Liver (tissue), 9 donors: ENCODE data around the gene NPNT. TPM values are rescaled to one million over a fixed set of nuclear protein-coding genes. Genes with fewer than 3 reads are reported as not detected.

Experiments
- DNase-seq: peaks from one replicate; pipeline ENCODE4 v3.0.0-alpha.2; 2017; ENCODE audit warnings: low spot score
- H3K27ac ChIP-seq, 2 donors: one replicate each; pipeline ENCODE4 v1.7.0; 2013; ENCODE audit warnings: inconsistent platforms in 2 of 2, low read length in 2 of 2, control low read depth in 1 of 2, low read depth in 1 of 2, mild to moderate bottlenecking in 1 of 2
- H3K27me3 ChIP-seq, 4 donors: one replicate each; pipeline versions ENCODE4 v1.6.1 to v1.7.0; 2013; ENCODE audit warnings: low read length in 3 of 4, inconsistent platforms in 1 of 4, mild to moderate bottlenecking in 1 of 4, moderate library complexity in 1 of 4; ENCODE audit not compliant: control insufficient read depth in 4 of 4, insufficient read depth in 4 of 4
- H3K36me3 ChIP-seq, 4 donors: one replicate each; pipeline versions ENCODE4 v1.6.1 to v1.7.0; 2013; ENCODE audit warnings: low read length in 3 of 4, mild to moderate bottlenecking in 3 of 4, low read depth in 1 of 4, moderate library complexity in 1 of 4; ENCODE audit not compliant: control insufficient read depth in 4 of 4, insufficient read depth in 3 of 4
- H3K4me1 ChIP-seq, 4 donors: one replicate each; pipeline versions ENCODE4 v1.6.1 to v1.7.0; 2013; ENCODE audit warnings: low read length in 3 of 4, mild to moderate bottlenecking in 3 of 4, moderate library complexity in 1 of 4; ENCODE audit not compliant: control insufficient read depth in 4 of 4, insufficient read depth in 4 of 4
- H3K4me3 ChIP-seq, 3 donors: one replicate each; pipeline versions ENCODE4 v1.6.1 to v1.7.0; 2013; ENCODE audit warnings: low read length in 3 of 3, control low read depth in 1 of 3, low read depth in 1 of 3, mild to moderate bottlenecking in 1 of 3
- H3K9ac ChIP-seq, 2 donors: one replicate each; pipeline ENCODE4 v1.7.0; 2013; ENCODE audit warnings: low read length in 2 of 2, mild to moderate bottlenecking in 2 of 2, moderate library complexity in 2 of 2, control low read depth in 1 of 2, low read depth in 1 of 2
- H3K9me3 ChIP-seq, 4 donors: one replicate each; pipeline versions ENCODE4 v1.6.1 to v1.7.0; 2013; ENCODE audit warnings: low read length in 3 of 4; ENCODE audit not compliant: control insufficient read depth in 4 of 4
- ATF3 ChIP-seq: IDR thresholded peaks from 2 replicates; pipeline ENCODE4 v1.6.1; 2016; ENCODE audit warnings: antibody characterized with exemption
- FOXA1 ChIP-seq: IDR thresholded peaks from 2 replicates; pipeline ENCODE4 v1.6.1; 2016; ENCODE audit warnings: antibody characterized with exemption
- FOXA2 ChIP-seq: IDR thresholded peaks from 2 replicates; pipeline ENCODE4 v1.6.1; 2016; ENCODE audit warnings: antibody characterized with exemption
- GABPA ChIP-seq, 2 donors: IDR thresholded peaks in 1 of 2; conservative IDR thresholded peaks in 1 of 2; 2 replicates each; pipeline ENCODE4 v1.6.1; 2016; ENCODE audit warnings: antibody characterized with exemption in 2 of 2, mild to moderate bottlenecking in 1 of 2, moderate library complexity in 1 of 2
- HNF4A ChIP-seq, 2 donors: conservative IDR thresholded peaks; 2 replicates each; pipeline ENCODE4 v1.6.1; 2016; ENCODE audit warnings: antibody characterized with exemption in 2 of 2, mild to moderate bottlenecking in 2 of 2
- HNF4G ChIP-seq: IDR thresholded peaks from 2 replicates; pipeline ENCODE4 v1.6.1; 2016; ENCODE audit warnings: antibody characterized with exemption
- JUND ChIP-seq, 2 donors: IDR thresholded peaks; 2 replicates each; pipeline ENCODE4 v1.6.1; 2016; ENCODE audit warnings: antibody characterized with exemption in 2 of 2
- NR2F2 ChIP-seq: IDR thresholded peaks from 2 replicates; pipeline ENCODE4 v1.6.1; 2016; ENCODE audit warnings: antibody characterized with exemption
- RAD21 ChIP-seq, 2 donors: IDR thresholded peaks; 2 replicates each; pipeline ENCODE4 v1.6.1; 2016; ENCODE audit warnings: antibody characterized with exemption in 2 of 2, mild to moderate bottlenecking in 2 of 2
- REST ChIP-seq: IDR thresholded peaks from 2 replicates; pipeline ENCODE4 v1.6.1; 2016; ENCODE audit warnings: antibody characterized with exemption, mild to moderate bottlenecking
- RXRA ChIP-seq, 2 donors: IDR thresholded peaks; 2 replicates each; pipeline ENCODE4 v1.6.1; 2017 to 2018; ENCODE audit warnings: antibody characterized with exemption in 2 of 2, mild to moderate bottlenecking in 1 of 2
- SP1 ChIP-seq: IDR thresholded peaks from 2 replicates; pipeline ENCODE4 v1.6.1; 2018; ENCODE audit warnings: antibody characterized with exemption, mild to moderate bottlenecking
- TAF1 ChIP-seq: conservative IDR thresholded peaks from 2 replicates; pipeline ENCODE4 v1.6.1; 2016; ENCODE audit warnings: antibody characterized with exemption, mild to moderate bottlenecking
- YY1 ChIP-seq: IDR thresholded peaks from 2 replicates; pipeline ENCODE4 v1.6.1; 2016; ENCODE audit warnings: antibody characterized with exemption, mild to moderate bottlenecking
- WGBS: extraction: QIAGEN DNeasy Blood & Tissue Kit; methylation state at CpG from one replicate; pipeline ENCODE4 v1.1.7; 2013; 5-methylcytosine and 5-hydroxymethylcytosine counted together
- polyA plus RNA-seq, 2 donors: library from polyadenylated mRNA; stranded (reverse) in 1 of 2; unstranded in 1 of 2; fragments of 200-250 nt in 1 of 2; fragments of >200 nt in 1 of 2; fragmentation: Nextera tagmentation in 1 of 2; extraction: Ambion mirVana in 1 of 2; gene quantifications; one replicate each; pipeline versions ENCODE4 v1.2.1 to v1.2.3, GENCODE V29; 2013 to 2015
- total RNA-seq, 2 donors: library from RNA; depleted of rRNA; stranded (reverse); fragments of >200 nt; gene quantifications; one replicate each; pipeline ENCODE4 v1.2.3, GENCODE V29; 2014
- TF ChIP-seq, protein P1 (sequence below): IDR thresholded peaks from 2 replicates; pipeline ENCODE4 v1.6.1; 2016; ENCODE audit warnings: antibody characterized with exemption
- TF ChIP-seq, protein P2 (sequence below): IDR thresholded peaks from 2 replicates; pipeline ENCODE4 v1.6.1; 2016; ENCODE audit warnings: antibody characterized with exemption
- TF ChIP-seq, protein P3 (sequence below): fragments of 150-350 bp; IDR thresholded peaks from 2 replicates; pipeline ENCODE4 v1.5.1; 2017; ENCODE audit warnings: improper control_type of control experiment, low read depth, low read length; ENCODE audit not compliant: missing input control
- donor health status: healthy.
- donor health status: healthy.
- donor health status: healthy.
- donor health status: healthy.
- donor health status: healthy.

The NPNT gene
- total and polyA plus RNA-seq, 4 donors, result 1.3 to 4.4 (median 2.0) TPM

DNA sequence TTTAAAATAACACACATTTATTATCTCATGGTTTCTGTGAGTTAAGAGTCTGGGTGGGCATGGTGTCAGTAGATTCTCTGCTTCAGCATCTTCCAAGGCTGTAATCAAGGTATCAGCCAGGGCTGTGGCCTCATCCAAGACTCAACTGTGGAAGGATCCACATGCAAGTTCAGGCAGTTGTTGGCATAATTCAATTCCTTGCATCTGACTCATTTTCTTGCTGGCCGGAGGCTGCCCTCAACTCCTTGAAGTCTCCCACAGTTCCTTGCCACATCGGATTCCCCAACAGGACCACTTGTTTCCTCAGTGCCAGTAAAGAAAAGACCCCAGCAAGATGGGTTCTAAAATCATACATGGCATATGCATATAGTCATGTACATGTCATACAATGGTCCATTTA is 93.4 kb downstream of the NPNT start:
- no peak for DNase-seq
- Histone ChIP-seq H3K9me3 (peaks cover 0 to 3% (median 0%) of the 10 kb centered on the region in 4 donors), H3K4me3 (no peak overlapping the region), H3K27me3 (no peaks in the 10 kb centered on the region), H3K27ac (no peak overlapping the region), H3K36me3 (no peaks in the 10 kb centered on the region), H3K4me1 (no peaks in the 10 kb centered on the region), H3K9ac (no peak overlapping the region)
- 49% methylated on average over 2 of the region's 2 CpGs for WGBS
- TF ChIP-seq TAF1 (no peak), HNF4G (no peak), JUND (IDR thresholded peaks at IDR 0.05) (no peak), HNF4A (conservative IDR thresholded peaks at IDR 0.05) (no peak), RAD21 (IDR thresholded peaks at IDR 0.05) (no peak), NR2F2 (no peak), GABPA (IDR thresholded peaks at IDR 0.05 in 1 of 2, conservative IDR thresholded peaks at IDR 0.05 in 1 of 2) (no peak), YY1 (no peak), SP1 (no peak), REST (no peak), FOXA2 (no peak), RXRA (IDR thresholded peaks at IDR 0.05) (no peak), ATF3 (no peak)
- TF ChIP-seq, protein P1, sequence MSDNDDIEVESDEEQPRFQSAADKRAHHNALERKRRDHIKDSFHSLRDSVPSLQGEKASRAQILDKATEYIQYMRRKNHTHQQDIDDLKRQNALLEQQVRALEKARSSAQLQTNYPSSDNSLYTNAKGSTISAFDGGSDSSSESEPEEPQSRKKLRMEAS, result no peak
- TF ChIP-seq, protein P2, sequence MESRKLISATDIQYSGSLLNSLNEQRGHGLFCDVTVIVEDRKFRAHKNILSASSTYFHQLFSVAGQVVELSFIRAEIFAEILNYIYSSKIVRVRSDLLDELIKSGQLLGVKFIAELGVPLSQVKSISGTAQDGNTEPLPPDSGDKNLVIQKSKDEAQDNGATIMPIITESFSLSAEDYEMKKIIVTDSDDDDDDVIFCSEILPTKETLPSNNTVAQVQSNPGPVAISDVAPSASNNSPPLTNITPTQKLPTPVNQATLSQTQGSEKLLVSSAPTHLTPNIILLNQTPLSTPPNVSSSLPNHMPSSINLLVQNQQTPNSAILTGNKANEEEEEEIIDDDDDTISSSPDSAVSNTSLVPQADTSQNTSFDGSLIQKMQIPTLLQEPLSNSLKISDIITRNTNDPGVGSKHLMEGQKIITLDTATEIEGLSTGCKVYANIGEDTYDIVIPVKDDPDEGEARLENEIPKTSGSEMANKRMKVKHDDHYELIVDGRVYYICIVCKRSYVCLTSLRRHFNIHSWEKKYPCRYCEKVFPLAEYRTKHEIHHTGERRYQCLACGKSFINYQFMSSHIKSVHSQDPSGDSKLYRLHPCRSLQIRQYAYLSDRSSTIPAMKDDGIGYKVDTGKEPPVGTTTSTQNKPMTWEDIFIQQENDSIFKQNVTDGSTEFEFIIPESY, result no peak

- WGBS, result 78% methylated on average over 2 of the region's 2 CpGs
- DNase-seq, result no peak
- H3K9ac ChIP-seq, result no peak overlapping the region
- H3K9me3 ChIP-seq, result peaks cover 0 to 3% (median 0%) of the 10 kb centered on the region in 4 donors
- no peaks in the 10 kb centered on the region for H3K36me3 ChIP-seq
- H3K27me3 ChIP-seq, result no peaks in the 10 kb centered on the region
- no peak overlapping the region for H3K27ac ChIP-seq
- no peak overlapping the region for H3K4me3 ChIP-seq
- H3K4me1 ChIP-seq, result no peaks in the 10 kb centered on the region
- TF ChIP-seq HNF4A (conservative IDR thresholded peaks at IDR 0.05), result no peak
- no peak for TF ChIP-seq ATF3
- no peak for TF ChIP-seq YY1
- TF ChIP-seq, protein P3, sequence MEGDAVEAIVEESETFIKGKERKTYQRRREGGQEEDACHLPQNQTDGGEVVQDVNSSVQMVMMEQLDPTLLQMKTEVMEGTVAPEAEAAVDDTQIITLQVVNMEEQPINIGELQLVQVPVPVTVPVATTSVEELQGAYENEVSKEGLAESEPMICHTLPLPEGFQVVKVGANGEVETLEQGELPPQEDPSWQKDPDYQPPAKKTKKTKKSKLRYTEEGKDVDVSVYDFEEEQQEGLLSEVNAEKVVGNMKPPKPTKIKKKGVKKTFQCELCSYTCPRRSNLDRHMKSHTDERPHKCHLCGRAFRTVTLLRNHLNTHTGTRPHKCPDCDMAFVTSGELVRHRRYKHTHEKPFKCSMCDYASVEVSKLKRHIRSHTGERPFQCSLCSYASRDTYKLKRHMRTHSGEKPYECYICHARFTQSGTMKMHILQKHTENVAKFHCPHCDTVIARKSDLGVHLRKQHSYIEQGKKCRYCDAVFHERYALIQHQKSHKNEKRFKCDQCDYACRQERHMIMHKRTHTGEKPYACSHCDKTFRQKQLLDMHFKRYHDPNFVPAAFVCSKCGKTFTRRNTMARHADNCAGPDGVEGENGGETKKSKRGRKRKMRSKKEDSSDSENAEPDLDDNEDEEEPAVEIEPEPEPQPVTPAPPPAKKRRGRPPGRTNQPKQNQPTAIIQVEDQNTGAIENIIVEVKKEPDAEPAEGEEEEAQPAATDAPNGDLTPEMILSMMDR, result no peak
- no peak for TF ChIP-seq REST
- no peak for TF ChIP-seq RXRA (IDR thresholded peaks at IDR 0.05)
- TF ChIP-seq NR2F2, result no peak
- no peak for TF ChIP-seq JUND (IDR thresholded peaks at IDR 0.05)
- TF ChIP-seq RAD21 (IDR thresholded peaks at IDR 0.05), result no peak
- TF ChIP-seq FOXA1, result no peak
Measured at GRCh38 chr4:105989485-105990242, 94.4 kb downstream of the NPNT start.
